NT2/D1 (cell line): Measurements from ENCODE around the gene PANK4.

Experiments used
- DNase-seq: peaks from one replicate; pipeline ENCODE4 v3.0.0-alpha.2; 2011; ENCODE audit warnings: low read depth, low spot score
- H3K27me3 ChIP-seq: 2 replicates; pipeline ENCODE4 v1.6.0; 2011; ENCODE audit warnings: mild to moderate bottlenecking; ENCODE audit not compliant: insufficient read length, insufficient read depth
- H3K36me3 ChIP-seq: 2 replicates; pipeline ENCODE4 v1.6.1; 2011; ENCODE audit warnings: mild to moderate bottlenecking, low read length, mixed read lengths; ENCODE audit not compliant: insufficient read depth, insufficient read length
- H3K4me1 ChIP-seq: 2 replicates; pipeline ENCODE4 v1.5.1; 2011; ENCODE audit not compliant: insufficient read depth, insufficient read length
- H3K4me3 ChIP-seq: 2 replicates; pipeline ENCODE4 v1.5.1; 2011; ENCODE audit warnings: low read depth; ENCODE audit not compliant: insufficient read length
- H3K9ac ChIP-seq: 2 replicates; pipeline ENCODE4 v1.6.0; 2011; ENCODE audit warnings: low read depth; ENCODE audit not compliant: insufficient read length
- H3K9me3 ChIP-seq: 2 replicates; pipeline ENCODE4 v1.5.1; 2011; ENCODE audit warnings: mild to moderate bottlenecking, low read length; ENCODE audit not compliant: insufficient read depth
- SUZ12 ChIP-seq: IDR thresholded peaks from 2 replicates; pipeline ENCODE4 v1.6.1; 2011; ENCODE audit not compliant: insufficient read length, insufficient read depth; ENCODE audit errors: extremely low read depth
- YY1 ChIP-seq: IDR thresholded peaks from 2 replicates; pipeline ENCODE4 v1.6.1; 2011; ENCODE audit not compliant: insufficient read length, insufficient read depth
- ZNF274 ChIP-seq: IDR thresholded peaks from 2 replicates; pipeline ENCODE4 v1.6.1; 2011; ENCODE audit warnings: mild to moderate bottlenecking, low read depth, low read length

Gene PANK4

DNA sequence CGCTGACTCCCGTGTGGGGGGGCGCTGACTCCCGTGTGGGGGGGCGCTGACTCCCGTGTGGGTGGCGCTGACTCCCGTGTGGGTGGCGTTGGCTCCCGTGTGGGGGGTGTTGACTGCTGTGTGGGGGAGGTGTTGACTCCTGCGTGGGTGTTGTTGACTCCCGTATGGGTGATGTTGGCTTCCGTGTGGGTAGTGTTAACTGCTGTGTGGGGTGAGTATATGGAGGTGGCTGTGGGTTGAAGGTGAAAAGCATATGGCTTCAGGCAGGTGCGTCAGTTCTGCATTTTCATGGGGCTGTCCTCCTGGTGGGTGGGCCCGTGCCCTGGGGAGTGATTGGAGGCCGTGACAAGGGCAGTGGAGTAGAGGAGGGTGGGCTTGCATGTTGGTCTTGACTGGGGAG lies 42.4 kb downstream of the PANK4 start:
- no peak overlapping the region for H3K4me3 ChIP-seq
- H3K9me3 ChIP-seq, result peaks cover 14% of the 10 kb centered on the region
- DNase-seq, result no peak
- TF ChIP-seq YY1, result no peak
- no peak for TF ChIP-seq SUZ12
- TF ChIP-seq ZNF274, result no peak
- no peaks in the 10 kb centered on the region for H3K36me3 ChIP-seq
- no peak overlapping the region for H3K9ac ChIP-seq
- no peaks in the 10 kb centered on the region for H3K4me1 ChIP-seq
- peaks cover 13% of the 10 kb centered on the region for H3K27me3 ChIP-seq

DNA sequence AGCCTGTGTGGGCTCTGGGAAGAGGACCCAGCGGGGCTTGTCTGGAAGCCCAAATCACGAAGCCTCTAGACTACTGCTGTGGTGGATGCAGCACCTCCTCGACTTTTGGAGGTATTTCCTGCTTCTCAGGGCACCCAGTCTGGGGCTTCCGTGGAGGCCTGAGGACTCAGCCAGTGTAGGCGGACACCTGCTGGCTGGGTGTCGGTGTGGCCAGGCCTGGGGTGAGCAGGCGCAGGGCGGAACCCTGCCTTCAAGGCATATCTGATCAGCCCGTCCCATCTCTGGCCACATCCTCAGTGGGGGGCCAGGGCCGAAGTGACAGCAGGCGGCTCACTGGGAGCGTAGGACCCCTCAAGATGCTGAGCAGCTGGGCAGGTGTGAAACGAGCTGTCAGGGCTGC lies 43.4 kb downstream of the PANK4 start:
- no peaks in the 10 kb centered on the region for H3K4me1 ChIP-seq
- H3K36me3 ChIP-seq, result no peaks in the 10 kb centered on the region
- H3K9me3 ChIP-seq, result peaks cover 4% of the 10 kb centered on the region
- no peak overlapping the region for H3K9ac ChIP-seq
- H3K4me3 ChIP-seq, result no peak overlapping the region
- TF ChIP-seq ZNF274 (no peak), YY1 (no peak), SUZ12 (no peak)
- DNase-seq, result no peak
- H3K27me3 ChIP-seq, result peaks cover 9% of the 10 kb centered on the region

DNA sequence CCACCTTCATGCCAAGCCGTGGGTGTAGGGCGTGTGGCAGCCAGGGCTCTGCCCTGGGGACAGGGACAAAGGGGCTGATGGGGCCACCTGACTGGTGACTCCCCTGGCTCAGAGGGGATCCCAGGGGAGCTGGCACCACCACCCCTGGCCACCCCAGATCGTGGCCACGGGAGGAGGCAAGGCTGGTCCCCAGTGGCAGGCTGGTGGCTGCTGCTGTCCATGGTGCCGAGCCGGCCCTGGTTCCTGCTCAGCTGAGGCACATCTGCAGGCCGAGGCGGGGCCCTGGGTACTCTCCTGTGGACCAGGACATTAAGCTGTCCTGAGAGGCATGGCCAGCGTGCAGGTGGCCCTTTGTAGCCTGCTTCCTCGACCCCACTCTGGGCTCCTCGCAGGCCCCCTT lies 43.8 kb downstream of the PANK4 start:
- H3K4me3 ChIP-seq, result no peak overlapping the region
- H3K4me1 ChIP-seq, result peaks cover 3% of the 10 kb centered on the region
- H3K36me3 ChIP-seq, result no peaks in the 10 kb centered on the region
- peaks cover 9% of the 10 kb centered on the region for H3K27me3 ChIP-seq
- no peak for TF ChIP-seq SUZ12
- no peak for TF ChIP-seq ZNF274
- TF ChIP-seq YY1, result no peak
- DNase-seq, result no peak
- no peak overlapping the region for H3K9ac ChIP-seq
- H3K9me3 ChIP-seq, result no peaks in the 10 kb centered on the region

DNA sequence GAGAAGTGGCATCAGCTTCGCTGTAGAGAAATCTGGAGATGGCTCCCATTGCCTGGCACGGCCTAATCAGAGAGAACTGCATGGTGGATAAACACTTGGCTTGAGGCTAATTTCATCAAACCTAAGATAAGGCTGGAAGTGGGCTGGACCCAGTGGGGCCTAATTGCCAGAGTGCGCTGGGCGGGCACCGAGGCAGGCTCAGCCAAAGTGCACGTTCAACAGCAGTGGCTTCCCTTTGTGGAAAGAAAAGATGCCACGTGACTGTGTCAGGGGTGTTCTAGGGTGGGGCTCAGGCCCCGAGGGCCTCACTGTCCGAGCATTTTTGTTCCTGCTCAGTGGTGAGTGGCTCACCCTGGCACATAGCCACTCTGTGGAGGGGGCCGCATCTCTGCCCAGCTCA lies 44.5 kb downstream of the PANK4 start:
- Histone ChIP-seq H3K9ac (no peak overlapping the region), H3K9me3 (no peaks in the 10 kb centered on the region), H3K27me3 (peaks cover 9% of the 10 kb centered on the region), H3K36me3 (no peaks in the 10 kb centered on the region), H3K4me3 (no peak overlapping the region), H3K4me1 (peaks cover 8% of the 10 kb centered on the region)
- TF ChIP-seq SUZ12 (no peak), YY1 (no peak), ZNF274 (no peak)
- DNase-seq, result no peak

DNA sequence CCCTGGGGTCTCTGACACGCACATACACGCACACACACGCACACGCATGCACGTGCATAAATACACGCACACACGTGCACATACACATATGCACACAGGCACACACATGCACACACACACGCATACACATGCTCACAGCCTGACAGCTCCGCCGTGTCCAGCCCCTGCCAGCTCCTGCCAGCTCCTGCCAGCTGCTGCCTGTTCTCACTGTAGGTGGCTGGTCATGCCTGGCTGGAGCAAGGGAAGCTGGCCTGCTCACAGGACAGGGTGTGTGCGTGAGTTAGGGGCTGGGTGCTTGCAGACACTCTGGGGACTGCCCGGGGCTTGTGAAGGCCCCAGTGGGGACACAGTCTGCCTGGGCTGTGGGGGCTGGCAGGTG lies 45.4 kb downstream of the PANK4 start:
- no peak for DNase-seq
- Histone ChIP-seq H3K36me3 (no peaks in the 10 kb centered on the region), H3K9me3 (no peaks in the 10 kb centered on the region), H3K4me1 (peaks cover 13% of the 10 kb centered on the region), H3K27me3 (peaks cover 9% of the 10 kb centered on the region), H3K9ac (no peak overlapping the region), H3K4me3 (no peak overlapping the region)
- TF ChIP-seq ZNF274, result no peak

DNA sequence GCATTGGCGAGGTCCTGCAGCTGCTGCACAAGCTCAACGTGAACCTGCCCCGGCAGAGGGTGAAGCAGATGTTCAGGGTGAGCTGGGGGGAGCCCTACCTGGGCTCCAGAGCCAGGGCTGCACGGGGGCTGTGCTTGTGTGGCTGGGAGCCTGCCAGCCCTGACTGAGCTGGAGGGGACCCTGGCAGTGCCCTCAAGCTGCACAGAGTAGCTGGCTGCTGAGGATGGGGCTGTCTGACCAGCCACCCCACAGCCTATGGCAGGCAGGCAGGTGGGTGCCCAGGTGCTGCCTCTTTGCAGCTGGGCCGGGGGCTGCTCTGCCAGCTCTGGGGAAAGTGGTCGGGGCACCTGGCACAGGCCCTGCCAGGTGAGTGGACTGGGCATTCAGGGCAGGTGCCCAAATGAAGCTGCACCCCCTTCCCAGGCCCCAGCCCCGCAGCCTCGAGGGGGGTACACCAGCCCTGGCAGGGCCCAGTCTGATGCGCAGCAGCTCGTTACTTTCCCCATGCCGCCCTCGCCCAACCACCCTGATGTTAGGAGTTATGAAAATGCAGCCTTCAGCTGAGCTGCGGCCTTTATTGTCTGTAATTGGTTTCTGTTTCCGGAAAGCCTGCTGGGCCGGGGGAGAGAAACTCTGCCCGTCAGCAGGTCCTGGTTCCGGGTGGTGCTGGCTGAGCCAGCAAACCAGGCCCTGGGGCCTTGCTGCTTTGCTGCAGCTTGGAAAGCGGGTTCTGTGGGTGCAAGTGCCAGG lies 46.0 kb downstream of the PANK4 start:
- Histone ChIP-seq H3K36me3 (no peaks in the 10 kb centered on the region), H3K9ac (no peak overlapping the region), H3K4me1 (peaks cover 17% of the 10 kb centered on the region), H3K4me3 (no peak overlapping the region), H3K9me3 (no peaks in the 10 kb centered on the region), H3K27me3 (peaks cover 9% of the 10 kb centered on the region)
- no peak for DNase-seq
- TF ChIP-seq SUZ12 (no peak), ZNF274 (no peak), YY1 (no peak)

DNA sequence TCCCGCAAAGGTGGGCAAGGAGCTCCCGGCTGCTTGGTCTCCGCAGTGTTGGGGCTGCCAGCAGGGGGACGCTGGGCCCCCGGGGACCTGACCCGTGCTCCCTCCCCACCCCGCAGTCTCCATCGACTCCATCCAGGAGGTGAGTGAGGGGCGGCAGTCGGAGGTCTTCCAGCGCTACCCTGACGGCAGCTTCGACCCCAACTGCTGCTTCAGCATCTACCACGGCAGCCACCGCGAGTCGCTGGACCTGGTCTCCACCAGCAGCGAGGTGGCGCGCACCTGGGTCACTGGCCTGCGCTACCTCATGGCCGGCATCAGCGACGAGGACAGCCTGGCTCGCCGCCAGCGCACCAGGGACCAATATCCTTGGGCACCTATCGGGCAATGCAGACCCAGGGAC lies 46.8 kb downstream of the PANK4 start:
- H3K4me3 ChIP-seq, result no peak overlapping the region
- TF ChIP-seq YY1, result no peak
- TF ChIP-seq SUZ12, result no peak
- TF ChIP-seq ZNF274, result no peak

DNA sequence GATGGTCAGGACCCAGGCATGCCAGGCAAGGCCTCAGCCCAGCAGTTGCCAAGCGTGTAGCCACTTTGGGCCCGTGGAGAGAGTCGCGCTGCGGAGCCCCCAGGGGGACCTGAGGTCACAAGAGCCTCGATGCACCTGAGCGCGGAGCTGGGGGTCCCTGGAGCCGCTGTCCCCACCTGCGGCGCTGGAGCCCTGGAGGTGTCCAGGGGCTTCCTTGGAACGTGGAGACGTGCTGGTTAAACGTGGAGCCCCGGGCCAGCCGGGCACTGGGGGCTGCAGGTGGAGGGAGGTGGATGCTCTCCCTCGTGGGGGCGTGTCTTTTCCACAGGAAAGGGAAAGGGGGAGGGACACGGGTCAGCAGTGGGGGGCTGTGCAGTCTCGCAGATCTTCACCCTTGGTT lies 47.2 kb downstream of the PANK4 start:
- Histone ChIP-seq H3K9ac (no peak overlapping the region), H3K4me3 (no peak overlapping the region), H3K36me3 (no peaks in the 10 kb centered on the region), H3K9me3 (no peaks in the 10 kb centered on the region), H3K4me1 (peaks cover 24% of the 10 kb centered on the region), H3K27me3 (peaks cover 3% of the 10 kb centered on the region)
- no peak for DNase-seq
- TF ChIP-seq YY1 (no peak), ZNF274 (no peak), SUZ12 (no peak)

More for the DNA sequence above, 46.8 kb downstream of the PANK4 start:
- Histone ChIP-seq H3K36me3 (no peaks in the 10 kb centered on the region), H3K9ac (no peak overlapping the region), H3K4me1 (peaks cover 21% of the 10 kb centered on the region), H3K27me3 (peaks cover 3% of the 10 kb centered on the region), H3K9me3 (no peaks in the 10 kb centered on the region)
- no peak for DNase-seq
